Panc1 (cell line): ENCODE measurements around the gene DNER.

Source experiments
- CTCF ChIP-seq: fragments of 450-650 bp; IDR thresholded peaks from 2 replicates; pipeline ENCODE4 v1.5.1; 2017; ENCODE audit warnings: mild to moderate bottlenecking
- POLR2AphosphoS5 ChIP-seq: IDR thresholded peaks from 2 replicates; pipeline ENCODE4 v1.6.1; 2012; ENCODE audit warnings: mild to moderate bottlenecking, low read depth, low read length, moderate library complexity
- REST ChIP-seq, 2 experiments: IDR thresholded peaks; 2 replicates each; pipeline ENCODE4 v1.6.1; 2011 to 2012; ENCODE audit warnings: low read depth in 2 of 2, control low read depth in 1 of 2, low read length in 1 of 2, mild to moderate bottlenecking in 1 of 2, moderate library complexity in 1 of 2; ENCODE audit not compliant: insufficient read depth in 1 of 2
- SIN3A ChIP-seq: IDR thresholded peaks from 2 replicates; pipeline ENCODE4 v1.6.1; 2012; ENCODE audit warnings: low read depth, mild to moderate bottlenecking, low read length, moderate library complexity, borderline replicate concordance; ENCODE audit not compliant: insufficient read depth

DNA sequence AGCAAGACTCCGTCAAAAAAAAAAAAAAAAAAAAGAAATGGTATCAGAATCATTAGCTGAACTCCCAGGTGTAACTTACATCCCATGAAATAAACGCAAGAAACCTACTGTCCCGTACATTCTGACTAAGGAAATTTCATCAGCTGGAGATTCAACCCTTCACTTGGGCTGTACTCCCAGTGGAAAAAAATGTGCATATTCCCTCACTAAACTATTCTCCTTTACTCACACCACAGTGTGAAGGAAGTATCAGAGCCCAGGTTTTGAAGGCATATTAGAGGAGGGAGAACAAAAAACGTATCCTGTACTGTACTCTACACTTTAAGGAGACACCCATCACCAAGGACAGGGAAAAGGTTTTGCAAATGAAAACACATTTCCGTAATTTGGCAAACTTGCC, 64.3 kb downstream of the DNER start:
- TF ChIP-seq CTCF (no peak), SIN3A (no peak), POLR2AphosphoS5 (no peak), REST (IDR thresholded peaks at IDR 0.05; ENCODE audit: insufficient read depth in 1 of 2, low read depth in 2 of 2, low read length in 1 of 2) (no peak)
